ENCODE measurements around the gene FOXO3.

The FOXO3 gene

DNA sequence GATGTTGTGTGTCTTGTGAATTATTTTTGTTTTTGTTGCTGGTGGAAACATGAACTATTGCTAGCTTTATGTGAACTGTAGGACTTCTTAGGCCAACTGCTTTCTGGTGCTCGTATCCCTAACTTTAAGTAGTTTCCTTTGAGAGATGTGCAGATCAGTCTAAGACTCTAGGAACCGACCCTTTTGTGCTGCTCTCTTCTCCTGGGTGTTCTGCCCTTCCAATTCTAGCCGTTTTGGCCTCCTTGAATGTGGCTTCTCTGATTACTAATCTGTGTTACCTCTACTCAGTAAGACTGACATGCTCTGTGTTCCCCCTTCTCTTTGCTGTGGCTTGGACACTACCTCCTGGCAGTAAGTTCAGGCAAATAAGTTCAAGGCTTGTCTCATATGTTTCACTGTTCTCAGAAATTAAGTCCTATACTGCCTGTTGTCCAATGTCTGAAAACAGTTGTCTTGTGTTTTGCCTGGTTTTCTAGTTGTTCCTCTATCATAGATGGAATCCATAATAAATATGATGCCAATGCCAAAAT, 58.0 kb downstream of the FOXO3 start:
- H4K5ac ChIP-seq (ENCODE audit: low read length): no peak overlapping the region
- H3K79me2 ChIP-seq (ENCODE audit: control insufficient read depth, insufficient read depth, low read length): peaks cover 6% of the 10 kb centered on the region
- H3K4ac ChIP-seq (ENCODE audit: low read depth, low read length): no peak overlapping the region
- H3K9ac ChIP-seq (ENCODE audit: low read length): no peak overlapping the region
- no peak overlapping the region for H2BK5ac ChIP-seq (ENCODE audit: low read length)
- no peak overlapping the region for H3K4me3 ChIP-seq (ENCODE audit: low read length)
- H3K18ac ChIP-seq (ENCODE audit: low read length): no peak overlapping the region
- no peak for DNase-seq
- H2AK5ac ChIP-seq (ENCODE audit: low read length): no peak overlapping the region
- H3K79me1 ChIP-seq (ENCODE audit: low read length): peaks cover 9% of the 10 kb centered on the region
- WGBS (ENCODE audit: extremely low coverage, insufficient coverage, low lambda C conversion rate): no CpG with 5 or more reads among the region's 3 CpGs
- H3K56ac ChIP-seq (ENCODE audit: low read length): no peak overlapping the region
- H3K4me1 ChIP-seq (ENCODE audit: control insufficient read depth, low read depth, low read length): no peaks in the 10 kb centered on the region
- H4K8ac ChIP-seq (ENCODE audit: low read depth, low read length): no peak overlapping the region
- H3K4me2 ChIP-seq (ENCODE audit: low read length): no peak overlapping the region
- no peak overlapping the region for H2BK15ac ChIP-seq (replicated peaks; ENCODE audit: low read depth)
- no peak overlapping the region for H3K27ac ChIP-seq (ENCODE audit: low read depth, low read length)
- H2BK120ac ChIP-seq (ENCODE audit: low read depth, low read length): no peak overlapping the region
- no peaks in the 10 kb centered on the region for H3K36me3 ChIP-seq (ENCODE audit: control insufficient read depth, insufficient read depth, low read length)
- H3K27me3 ChIP-seq (ENCODE audit: insufficient read depth, low read length, poor library complexity): no peaks in the 10 kb centered on the region
- no peak overlapping the region for H3K23ac ChIP-seq (ENCODE audit: low read length)

- no peak overlapping the region for H2BK120ac ChIP-seq (ENCODE audit: low read depth, low read length)
- H2BK5ac ChIP-seq (ENCODE audit: low read length): no peak overlapping the region
- H3K4me1 ChIP-seq (ENCODE audit: control insufficient read depth, low read depth, low read length): no peaks in the 10 kb centered on the region
- H3K18ac ChIP-seq (ENCODE audit: low read length): no peak overlapping the region
- H2BK15ac ChIP-seq (replicated peaks; ENCODE audit: low read depth): no peak overlapping the region
- H4K8ac ChIP-seq (ENCODE audit: low read depth, low read length): no peak overlapping the region
- no peaks in the 10 kb centered on the region for H3K36me3 ChIP-seq (ENCODE audit: control insufficient read depth, insufficient read depth, low read length)
- no peak overlapping the region for H2AK5ac ChIP-seq (ENCODE audit: low read length)
- no peak overlapping the region for H3K4ac ChIP-seq (ENCODE audit: low read depth, low read length)
- H3K9ac ChIP-seq (ENCODE audit: low read length): no peak overlapping the region
- no CpG with 5 or more reads among the region's 2 CpGs for WGBS (ENCODE audit: extremely low coverage, insufficient coverage, low lambda C conversion rate)
- no peak overlapping the region for H3K4me3 ChIP-seq (ENCODE audit: low read length)
- H4K5ac ChIP-seq (ENCODE audit: low read length): no peak overlapping the region
- DNase-seq: no peak
- no peak overlapping the region for H3K27ac ChIP-seq (ENCODE audit: low read depth, low read length)
- H3K23ac ChIP-seq (ENCODE audit: low read length): no peak overlapping the region
- H3K27me3 ChIP-seq (ENCODE audit: insufficient read depth, low read length, poor library complexity): no peaks in the 10 kb centered on the region
- H3K79me1 ChIP-seq (ENCODE audit: low read length): peaks cover 9% of the 10 kb centered on the region
- peaks cover 6% of the 10 kb centered on the region for H3K79me2 ChIP-seq (ENCODE audit: control insufficient read depth, insufficient read depth, low read length)
- no peak overlapping the region for H3K56ac ChIP-seq (ENCODE audit: low read length)
- H3K4me2 ChIP-seq (ENCODE audit: low read length): no peak overlapping the region
Observed at GRCh38 chr6:108619431-108620197, 58.9 kb downstream of the FOXO3 start.

DNA sequence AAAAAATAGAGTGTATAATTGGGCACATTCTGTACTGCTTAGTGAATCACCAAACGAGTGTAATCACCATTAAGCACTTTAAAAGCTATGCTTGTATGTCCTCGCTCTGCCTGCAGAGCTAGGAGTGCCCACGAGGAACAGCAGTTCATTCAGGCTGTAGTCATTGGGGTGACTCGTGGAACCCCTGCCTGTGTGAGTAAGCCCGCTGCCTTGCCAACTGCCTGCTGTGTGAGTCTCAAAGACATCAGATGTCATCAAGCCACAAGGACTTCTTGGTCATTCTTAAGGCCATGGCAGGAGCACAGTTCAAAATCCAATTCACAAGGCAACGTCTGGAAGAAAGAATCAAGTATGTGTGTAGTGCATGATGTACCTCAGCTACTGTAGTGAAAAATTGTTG, 60.4 kb downstream of the FOXO3 start:
- Histone ChIP-seq H3K4me2 (ENCODE audit: low read length) (no peak overlapping the region), H2AK5ac (ENCODE audit: low read length) (no peak overlapping the region), H3K27me3 (ENCODE audit: insufficient read depth, low read length, poor library complexity) (no peaks in the 10 kb centered on the region), H3K9ac (ENCODE audit: low read length) (no peak overlapping the region), H2BK120ac (ENCODE audit: low read depth, low read length) (no peak overlapping the region), H2BK5ac (ENCODE audit: low read length) (no peak overlapping the region), H3K4me3 (ENCODE audit: low read length) (no peak overlapping the region), H3K18ac (ENCODE audit: low read length) (no peak overlapping the region), H4K8ac (ENCODE audit: low read depth, low read length) (no peak overlapping the region), H4K5ac (ENCODE audit: low read length) (no peak overlapping the region), H3K36me3 (ENCODE audit: control insufficient read depth, insufficient read depth, low read length) (no peaks in the 10 kb centered on the region), H3K4me1 (ENCODE audit: control insufficient read depth, low read depth, low read length) (no peaks in the 10 kb centered on the region), H3K27ac (ENCODE audit: low read depth, low read length) (no peak overlapping the region), H3K56ac (ENCODE audit: low read length) (no peak overlapping the region), H3K79me2 (ENCODE audit: control insufficient read depth, insufficient read depth, low read length) (peaks cover 6% of the 10 kb centered on the region), H2BK15ac (replicated peaks; ENCODE audit: low read depth) (no peak overlapping the region), H3K79me1 (ENCODE audit: low read length) (peaks cover 10% of the 10 kb centered on the region), H3K23ac (ENCODE audit: low read length) (no peak overlapping the region), H3K4ac (ENCODE audit: low read depth, low read length) (no peak overlapping the region)
- DNase-seq: peak; percentile 73
- no CpG with 5 or more reads among the region's 6 CpGs for WGBS (ENCODE audit: extremely low coverage, insufficient coverage, low lambda C conversion rate)

- DNase-seq: no peak
- Histone ChIP-seq H3K23ac (ENCODE audit: low read length) (no peak overlapping the region), H4K5ac (ENCODE audit: low read length) (no peak overlapping the region), H3K18ac (ENCODE audit: low read length) (no peak overlapping the region), H3K4me1 (ENCODE audit: control insufficient read depth, low read depth, low read length) (no peaks in the 10 kb centered on the region), H3K4me3 (ENCODE audit: low read length) (no peak overlapping the region), H3K4me2 (ENCODE audit: low read length) (no peak overlapping the region), H2BK15ac (replicated peaks; ENCODE audit: low read depth) (no peak overlapping the region), H3K36me3 (ENCODE audit: control insufficient read depth, insufficient read depth, low read length) (no peaks in the 10 kb centered on the region), H4K8ac (ENCODE audit: low read depth, low read length) (no peak overlapping the region), H3K79me1 (ENCODE audit: low read length) (peaks cover 14% of the 10 kb centered on the region), H3K4ac (ENCODE audit: low read depth, low read length) (no peak overlapping the region), H3K27ac (ENCODE audit: low read depth, low read length) (no peak overlapping the region), H3K9ac (ENCODE audit: low read length) (no peak overlapping the region), H3K56ac (ENCODE audit: low read length) (no peak overlapping the region), H2BK5ac (ENCODE audit: low read length) (no peak overlapping the region), H3K27me3 (ENCODE audit: insufficient read depth, low read length, poor library complexity) (no peaks in the 10 kb centered on the region), H3K79me2 (ENCODE audit: control insufficient read depth, insufficient read depth, low read length) (peaks cover 9% of the 10 kb centered on the region), H2BK120ac (ENCODE audit: low read depth, low read length) (no peak overlapping the region), H2AK5ac (ENCODE audit: low read length) (no peak overlapping the region)
- WGBS (ENCODE audit: extremely low coverage, insufficient coverage, low lambda C conversion rate): no CpG with 5 or more reads among the region's 11 CpGs
Observed at GRCh38 chr6:108622641-108623298, 62.1 kb downstream of the FOXO3 start.

DNA sequence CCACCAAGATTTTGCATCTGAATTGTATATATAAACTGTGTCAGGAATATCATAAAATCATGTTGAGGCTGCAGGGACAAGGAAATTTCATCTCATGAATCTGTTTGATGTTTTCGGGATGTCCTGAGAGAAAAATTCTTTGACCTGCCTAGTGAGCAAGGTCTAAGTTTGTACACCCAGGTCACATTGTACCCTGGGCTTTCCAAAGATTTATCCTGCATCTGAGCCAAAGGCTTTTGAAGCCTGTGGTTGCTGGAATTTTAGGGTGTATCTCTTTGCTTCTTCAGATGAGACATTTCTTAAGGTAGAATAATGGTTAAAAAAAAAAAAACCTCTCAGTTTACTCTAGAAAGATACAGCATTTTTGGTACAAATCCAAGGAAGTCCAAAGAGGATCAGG, 63.3 kb downstream of the FOXO3 start:
- Histone ChIP-seq H3K27me3 (ENCODE audit: insufficient read depth, low read length, poor library complexity) (no peaks in the 10 kb centered on the region), H3K4me2 (ENCODE audit: low read length) (no peak overlapping the region), H4K8ac (ENCODE audit: low read depth, low read length) (no peak overlapping the region), H3K4me3 (ENCODE audit: low read length) (no peak overlapping the region), H3K4me1 (ENCODE audit: control insufficient read depth, low read depth, low read length) (no peaks in the 10 kb centered on the region), H3K56ac (ENCODE audit: low read length) (no peak overlapping the region), H2BK15ac (replicated peaks; ENCODE audit: low read depth) (no peak overlapping the region), H3K18ac (ENCODE audit: low read length) (no peak overlapping the region), H3K9ac (ENCODE audit: low read length) (no peak overlapping the region), H2AK5ac (ENCODE audit: low read length) (no peak overlapping the region), H3K4ac (ENCODE audit: low read depth, low read length) (no peak overlapping the region), H4K5ac (ENCODE audit: low read length) (no peak overlapping the region), H2BK5ac (ENCODE audit: low read length) (no peak overlapping the region), H3K27ac (ENCODE audit: low read depth, low read length) (no peak overlapping the region), H2BK120ac (ENCODE audit: low read depth, low read length) (no peak overlapping the region), H3K79me2 (ENCODE audit: control insufficient read depth, insufficient read depth, low read length) (peaks cover 6% of the 10 kb centered on the region), H3K23ac (ENCODE audit: low read length) (no peak overlapping the region), H3K36me3 (ENCODE audit: control insufficient read depth, insufficient read depth, low read length) (no peaks in the 10 kb centered on the region), H3K79me1 (ENCODE audit: low read length) (peaks cover 9% of the 10 kb centered on the region)
- WGBS (ENCODE audit: extremely low coverage, insufficient coverage, low lambda C conversion rate): no CpG with 5 or more reads among the region's 1 CpG
- DNase-seq: no peak

Data from mesendoderm (in vitro differentiated cells).